Measurements from ENCODE around the gene TBC1D24. TPM values are rescaled to one million over a fixed set of nuclear protein-coding genes. Genes with fewer than 3 reads are reported as not detected.
A peak's percentile ranks its signal among the peaks of the same experiment; 100 is the strongest.

Gene TBC1D24
- total and polyA plus RNA-seq, 9 of the 15 experiments (the other 6 are each of a cell fraction or from before 2014, with no cell fraction given), result 1.7 to 22.6 (median 7.2) TPM

DNA sequence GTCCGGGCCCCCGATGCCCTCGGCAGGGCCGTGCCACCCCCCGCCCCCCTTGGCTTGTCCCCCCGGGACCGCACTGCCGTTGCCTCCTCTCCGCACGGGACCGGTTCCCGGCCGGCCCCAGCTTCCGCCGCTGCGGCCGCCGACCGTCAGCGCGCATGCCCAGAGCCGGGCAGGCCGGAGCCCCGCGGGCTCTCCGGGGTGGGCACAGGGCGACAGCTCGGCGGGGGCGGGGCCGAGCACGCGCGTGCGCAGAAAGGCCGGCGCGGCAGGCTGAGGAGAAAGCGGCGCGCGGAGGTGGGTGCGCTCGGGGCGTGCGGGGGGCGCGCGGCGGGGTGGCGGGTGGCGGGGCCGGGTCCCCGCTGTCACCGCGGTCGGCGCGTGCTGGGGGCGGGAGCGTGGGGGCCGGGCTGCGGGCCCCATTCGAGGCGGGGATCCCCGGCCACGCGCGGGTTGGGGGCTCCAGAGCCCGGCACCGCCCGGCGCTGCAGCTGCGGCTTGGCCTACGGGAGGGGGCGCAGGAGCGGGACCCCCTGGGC is at the start of gene TBC1D24 (continued):
- TF ChIP-seq TCF7 (IDR thresholded peaks at IDR 0.05; ENCODE audit: borderline replicate concordance) (no peak), BMI1 (IDR thresholded peaks at IDR 0.05; ENCODE audit: low read length) (no peak), EZH2 (IDR thresholded peaks at IDR 0.05; ENCODE audit: borderline replicate concordance, low read depth, low read length) (no peak), ZNF561 (CRISPR knock-in tag; conservative IDR thresholded peaks at IDR 0.05) (no peak), POLR2AphosphoS5 (IDR thresholded peaks at IDR 0.05; ENCODE audit: control insufficient read depth, insufficient read depth, low read depth, low read length) (peak; percentile 38; the same call in 1 of the 2 replicates), ATF1 (CRISPR knock-in tag; IDR thresholded peaks at IDR 0.05) (no peak), ATF1 (tag; IDR thresholded peaks at IDR 0.05) (no peak), RBM34 (IDR thresholded peaks at IDR 0.05; ENCODE audit: borderline replicate concordance, insufficient read depth, low read length) (no peak), RBBP5 (IDR thresholded peaks at IDR 0.05; ENCODE audit: borderline replicate concordance, insufficient read depth, low read length, poor library complexity, severe bottlenecking) (peak; percentile 21), HNRNPH1 (optimal IDR thresholded peaks at IDR 0.05; ENCODE audit: low read depth, low read length) (no peak), THAP12 (CRISPR knock-in tag; IDR thresholded peaks at IDR 0.05) (no peak), ATF7 (IDR thresholded peaks at IDR 0.05) (no peak), GTF2A2 (tag; IDR thresholded peaks at IDR 0.05) (no peak), TRIM28 (IDR thresholded peaks at IDR 0.05) (no peak), EGR1 (conservative IDR thresholded peaks at IDR 0.05) (no peak), E2F5 (CRISPR knock-in tag; IDR thresholded peaks at IDR 0.05) (no peak), HDAC2 (IDR thresholded peaks at IDR 0.05) (no peak), MAFG (tag; conservative IDR thresholded peaks at IDR 0.05) (no peak), MEIS2 (IDR thresholded peaks at IDR 0.05; ENCODE audit: partially characterized antibody) (peak; percentile 74), POLR2B (IDR thresholded peaks at IDR 0.05; ENCODE audit: low read depth, partially characterized antibody) (peak; percentile 49), PREB (CRISPR knock-in tag; IDR thresholded peaks at IDR 0.05) (no peak), MCM7 (IDR thresholded peaks at IDR 0.05) (no peak)
- TF ChIP-seq, protein P1, sequence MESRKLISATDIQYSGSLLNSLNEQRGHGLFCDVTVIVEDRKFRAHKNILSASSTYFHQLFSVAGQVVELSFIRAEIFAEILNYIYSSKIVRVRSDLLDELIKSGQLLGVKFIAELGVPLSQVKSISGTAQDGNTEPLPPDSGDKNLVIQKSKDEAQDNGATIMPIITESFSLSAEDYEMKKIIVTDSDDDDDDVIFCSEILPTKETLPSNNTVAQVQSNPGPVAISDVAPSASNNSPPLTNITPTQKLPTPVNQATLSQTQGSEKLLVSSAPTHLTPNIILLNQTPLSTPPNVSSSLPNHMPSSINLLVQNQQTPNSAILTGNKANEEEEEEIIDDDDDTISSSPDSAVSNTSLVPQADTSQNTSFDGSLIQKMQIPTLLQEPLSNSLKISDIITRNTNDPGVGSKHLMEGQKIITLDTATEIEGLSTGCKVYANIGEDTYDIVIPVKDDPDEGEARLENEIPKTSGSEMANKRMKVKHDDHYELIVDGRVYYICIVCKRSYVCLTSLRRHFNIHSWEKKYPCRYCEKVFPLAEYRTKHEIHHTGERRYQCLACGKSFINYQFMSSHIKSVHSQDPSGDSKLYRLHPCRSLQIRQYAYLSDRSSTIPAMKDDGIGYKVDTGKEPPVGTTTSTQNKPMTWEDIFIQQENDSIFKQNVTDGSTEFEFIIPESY (CRISPR knock-in tag; IDR thresholded peaks at IDR 0.05), result no peak
- TF ChIP-seq, protein P2, sequence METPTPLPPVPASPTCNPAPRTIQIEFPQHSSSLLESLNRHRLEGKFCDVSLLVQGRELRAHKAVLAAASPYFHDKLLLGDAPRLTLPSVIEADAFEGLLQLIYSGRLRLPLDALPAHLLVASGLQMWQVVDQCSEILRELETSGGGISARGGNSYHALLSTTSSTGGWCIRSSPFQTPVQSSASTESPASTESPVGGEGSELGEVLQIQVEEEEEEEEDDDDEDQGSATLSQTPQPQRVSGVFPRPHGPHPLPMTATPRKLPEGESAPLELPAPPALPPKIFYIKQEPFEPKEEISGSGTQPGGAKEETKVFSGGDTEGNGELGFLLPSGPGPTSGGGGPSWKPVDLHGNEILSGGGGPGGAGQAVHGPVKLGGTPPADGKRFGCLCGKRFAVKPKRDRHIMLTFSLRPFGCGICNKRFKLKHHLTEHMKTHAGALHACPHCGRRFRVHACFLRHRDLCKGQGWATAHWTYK (CRISPR knock-in tag; IDR thresholded peaks at IDR 0.05), result peak; percentile 62
